Aorta (tissue), 5 donors: ENCODE results near the gene RB1. TPM values are rescaled to one million over a fixed set of nuclear protein-coding genes. Genes with fewer than 3 reads are reported as not detected.
A peak's percentile ranks its signal among the peaks of the same experiment; 100 is the strongest.

Source experiments
- ATAC-seq: fragments of 200-7000 bp; cut with Tn5 transposase; one replicate; pipeline ENCODE4 v1.9.1; 2022; ENCODE audit warnings: moderate library complexity; ENCODE audit not compliant: low FRiP score
- DNase-seq, 2 donors: peaks; one replicate each; pipeline ENCODE4 v3.0.0-alpha.2; 2020
- H3K27ac ChIP-seq, 2 donors: one replicate each; pipeline ENCODE4 v1.5.1; 2013; ENCODE audit warnings: low read length in 2 of 2, mild to moderate bottlenecking in 2 of 2, moderate library complexity in 2 of 2, control low read depth in 1 of 2, inconsistent platforms in 1 of 2, low read depth in 1 of 2
- H3K27me3 ChIP-seq, 2 donors: one replicate each; pipeline ENCODE4 v1.6.1; 2013; ENCODE audit warnings: control low read depth in 1 of 2, low read length in 1 of 2, mild to moderate bottlenecking in 1 of 2, moderate library complexity in 1 of 2; ENCODE audit not compliant: insufficient read depth in 2 of 2, control insufficient read depth in 1 of 2
- H3K36me3 ChIP-seq, 2 donors: one replicate each; pipeline ENCODE4 v1.6.1; 2013; ENCODE audit warnings: control low read depth in 1 of 2, low read length in 1 of 2, mild to moderate bottlenecking in 1 of 2; ENCODE audit not compliant: insufficient read depth in 2 of 2, control insufficient read depth in 1 of 2
- H3K4me1 ChIP-seq, 2 donors: one replicate each; pipeline ENCODE4 v1.6.1; 2013; ENCODE audit warnings: low read length in 2 of 2, control low read depth in 1 of 2, mild to moderate bottlenecking in 1 of 2, moderate library complexity in 1 of 2; ENCODE audit not compliant: insufficient read depth in 2 of 2, control insufficient read depth in 1 of 2
- H3K4me3 ChIP-seq, 2 donors: one replicate each; pipeline ENCODE4 v1.5.1; 2013; ENCODE audit warnings: low read length in 2 of 2, control low read depth in 1 of 2, mild to moderate bottlenecking in 1 of 2
- H3K9me3 ChIP-seq: one replicate; pipeline ENCODE4 v1.6.1; 2013; ENCODE audit warnings: mild to moderate bottlenecking, low read length; ENCODE audit not compliant: control insufficient read depth
- WGBS, 2 donors: extraction: QIAGEN DNeasy Blood & Tissue Kit; methylation state at CpG; one replicate each; pipeline ENCODE4 v1.1.7; 2013; 5-methylcytosine and 5-hydroxymethylcytosine counted together
- intact Hi-C, 2 donors: fragments of 100-400 bp; cut with DNase I; formaldehyde crosslinking; loops; one replicate each; pipeline versions ENCODE4 v1.14.2 to v1.15.0; 2022
- polyA plus RNA-seq, 2 donors: library from polyadenylated mRNA; stranded (reverse); fragments of 200-250 nt; gene quantifications; one replicate each; pipeline ENCODE4 v1.2.3, GENCODE V29; 2013
- total RNA-seq, 2 donors: library from RNA; stranded (reverse); fragmentation: NEBNext Ultra II Directional; extraction: Animal tissue kit (Norgen Biotek cat#: 25700); gene quantifications; one replicate each; pipeline ENCODE4 v1.2.1, GENCODE V29; 2021
- donor health status: healthy with polysubstance abuse.
- donor health status: Bipolar disorder and iron deficiency.
- donor health status: DM: no; HTN: no; CAD: no.
- donor health status: DM: no; HTN: no; CAD: no.
- donor health status: DM: yes; HTN: yes; CAD: no.

The RB1 gene
- total and polyA plus RNA-seq, 4 donors: 14.7 to 45.8 (median 38.5) TPM

DNA sequence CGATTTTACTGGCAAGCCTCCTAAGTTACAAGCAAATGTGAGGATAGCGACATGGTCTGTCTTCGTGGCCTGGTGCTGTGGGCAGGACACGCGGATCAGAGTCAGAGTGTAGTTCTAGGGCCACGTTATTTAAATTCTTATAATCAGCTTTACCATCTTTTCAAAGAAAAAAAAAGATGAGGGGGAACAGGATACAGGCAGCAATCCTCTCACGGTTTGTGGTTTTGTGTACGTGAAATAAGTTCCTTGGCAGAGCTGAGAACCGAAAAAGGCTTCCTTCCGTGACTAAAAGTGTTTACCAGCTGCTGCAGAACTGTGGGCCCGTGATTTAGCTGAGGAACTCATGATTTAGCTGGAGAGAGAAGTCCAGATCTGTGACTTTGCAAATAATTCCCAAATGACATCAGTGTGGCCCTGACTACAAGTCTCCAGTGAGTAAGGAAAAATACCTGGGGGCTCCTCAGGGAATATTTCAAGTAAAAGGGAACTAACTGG, 202.1 kb downstream of the RB1 start:
- no peaks in the 10 kb centered on the region for H3K27me3 ChIP-seq
- WGBS, 2 donors: 36 to 52% methylated on average over 11 of the region's 11 CpGs
- ATAC-seq: peak; percentile 77
- intact Hi-C loops: no loop called here
- peaks cover 2 to 3% of the 10 kb centered on the region in 2 donors for H3K36me3 ChIP-seq
- no peaks in the 10 kb centered on the region for H3K9me3 ChIP-seq
- peak in 1 of 2 donors; percentile 75 for DNase-seq
- H3K4me3 ChIP-seq: peak overlapping the region in 1 of 2 donors; percentile 4
- H3K4me1 ChIP-seq: no peaks in the 10 kb centered on the region
- H3K27ac ChIP-seq: peak overlapping the region; percentile 75 to 87

DNA sequence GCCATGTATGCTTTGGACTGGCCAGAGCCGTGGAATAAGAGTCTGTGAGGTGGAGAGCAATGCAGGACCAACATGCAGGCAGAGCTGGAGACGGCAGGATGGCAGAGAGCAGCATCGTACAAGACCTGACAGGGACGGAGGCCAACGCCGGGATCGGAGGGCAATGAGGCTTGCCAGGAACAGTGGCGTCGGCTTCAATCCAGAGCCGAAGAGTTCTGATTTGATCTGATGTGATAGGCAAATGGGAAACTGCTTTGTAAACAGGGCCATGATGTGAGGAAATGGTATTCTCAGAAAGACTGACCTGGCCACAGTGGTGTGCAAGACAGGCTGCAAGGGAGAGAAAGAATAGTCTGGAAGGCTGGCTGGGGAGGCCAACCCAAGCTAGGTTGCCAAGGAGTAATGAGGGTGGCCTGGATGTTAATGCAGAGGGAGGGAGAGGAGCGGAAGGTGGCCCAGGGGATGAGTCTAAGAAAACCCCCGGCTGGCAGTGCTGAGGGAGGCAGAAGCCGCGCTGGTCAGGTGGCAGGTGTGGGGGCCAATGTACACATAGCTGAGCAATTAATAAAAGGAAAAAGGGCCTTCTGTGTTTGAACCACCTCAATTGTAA, 202.6 kb downstream of the RB1 start:
- Histone ChIP-seq H3K4me1 (no peaks in the 10 kb centered on the region), H3K36me3 (peaks cover 2 to 3% of the 10 kb centered on the region in 2 donors), H3K27ac (peak overlapping the region; percentile 2 to 75), H3K9me3 (no peaks in the 10 kb centered on the region), H3K4me3 (peak overlapping the region in 1 of 2 donors; percentile 4), H3K27me3 (no peaks in the 10 kb centered on the region)
- intact Hi-C loops: no loop called here
- DNase-seq: peak; percentile 52 to 81
- 26 to 49% methylated on average over 14 of the region's 14 CpGs for WGBS, 2 donors
- ATAC-seq: peak; percentile 44

DNA sequence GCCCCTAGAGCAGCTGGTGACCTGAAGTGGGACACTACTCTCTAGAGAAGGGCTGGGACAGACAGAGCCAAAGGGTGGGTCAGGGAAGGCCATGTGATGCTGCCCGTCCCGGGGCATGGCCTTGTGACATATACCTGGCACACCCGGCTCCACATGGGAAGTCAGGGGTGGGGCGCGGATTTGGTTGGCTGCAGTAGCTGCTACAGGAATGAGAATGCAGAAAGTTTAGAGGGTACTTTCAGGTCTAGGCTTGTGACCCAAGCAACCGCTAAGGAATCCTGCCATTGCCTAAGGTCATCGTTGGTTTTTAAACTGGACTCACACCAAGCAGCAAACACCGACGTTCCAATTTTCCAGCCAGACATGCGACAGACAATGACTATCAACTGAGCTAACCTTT, 203.5 kb downstream of the RB1 start:
- no peak for ATAC-seq
- Histone ChIP-seq H3K9me3 (no peaks in the 10 kb centered on the region), H3K36me3 (peaks cover 3% of the 10 kb centered on the region in 2 donors), H3K4me1 (no peaks in the 10 kb centered on the region), H3K27me3 (no peaks in the 10 kb centered on the region), H3K4me3 (no peak overlapping the region), H3K27ac (peak overlapping the region; percentile 2 to 75)
- 95 to 97% methylated on average over 10 of the region's 10 CpGs for WGBS, 2 donors
- intact Hi-C loops: no loop called here
- DNase-seq: no peak

DNA sequence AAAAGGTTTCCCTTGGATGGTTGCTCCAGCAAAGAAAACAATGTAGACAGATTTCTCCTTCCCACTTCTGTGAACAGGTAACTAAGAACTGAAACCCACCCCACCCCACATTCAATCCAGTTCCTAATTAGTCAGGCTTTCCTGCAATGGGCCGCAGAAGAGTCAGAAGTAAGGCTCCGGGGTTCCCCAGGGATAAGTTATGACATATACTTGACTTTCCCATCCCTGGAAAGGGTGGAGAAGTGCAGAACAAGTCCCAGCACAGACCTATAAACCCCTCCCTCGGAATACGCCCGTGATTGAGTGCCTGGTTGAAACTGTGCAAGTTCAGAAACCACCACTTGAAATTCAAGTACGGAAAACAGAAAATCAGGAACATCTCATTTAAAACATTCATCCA, 204.5 kb downstream of the RB1 start:
- H3K9me3 ChIP-seq: no peaks in the 10 kb centered on the region
- H3K4me1 ChIP-seq: no peaks in the 10 kb centered on the region
- 96 to 97% methylated on average over 6 of the region's 6 CpGs for WGBS, 2 donors
- peaks cover 3% of the 10 kb centered on the region in 2 donors for H3K36me3 ChIP-seq
- H3K4me3 ChIP-seq: no peak overlapping the region
- no peak overlapping the region for H3K27ac ChIP-seq
- H3K27me3 ChIP-seq: no peaks in the 10 kb centered on the region
- no peak for DNase-seq
- intact Hi-C loops: no loop called here
- no peak for ATAC-seq

DNA sequence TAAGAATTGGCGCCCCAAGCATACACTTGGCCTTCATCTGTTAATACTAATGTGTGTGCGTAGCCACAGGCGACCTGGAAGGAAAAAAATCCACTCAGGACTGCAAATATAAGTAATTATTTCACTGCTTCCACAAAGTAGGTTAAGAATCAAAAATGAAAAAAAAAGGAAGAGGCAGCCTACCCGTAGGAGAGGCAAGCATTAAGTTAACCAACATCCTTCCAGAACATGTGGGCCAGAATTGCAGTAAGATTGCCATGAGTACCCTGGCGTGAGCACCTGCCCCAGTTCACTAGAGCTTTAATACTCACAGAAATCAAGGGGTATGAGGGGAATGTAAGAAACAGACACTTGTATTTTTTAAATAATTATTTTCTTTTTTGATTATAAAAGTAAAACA, 207.1 kb downstream of the RB1 start:
- ATAC-seq: no peak
- Histone ChIP-seq H3K27ac (no peak overlapping the region), H3K27me3 (no peaks in the 10 kb centered on the region), H3K9me3 (no peaks in the 10 kb centered on the region), H3K4me1 (no peaks in the 10 kb centered on the region), H3K4me3 (no peak overlapping the region), H3K36me3 (peaks cover 0 to 3% of the 10 kb centered on the region in 2 donors)
- intact Hi-C loops: no loop called here
- DNase-seq: no peak
- WGBS, 2 donors: 92 to 94% methylated on average over 5 of the region's 5 CpGs

DNA sequence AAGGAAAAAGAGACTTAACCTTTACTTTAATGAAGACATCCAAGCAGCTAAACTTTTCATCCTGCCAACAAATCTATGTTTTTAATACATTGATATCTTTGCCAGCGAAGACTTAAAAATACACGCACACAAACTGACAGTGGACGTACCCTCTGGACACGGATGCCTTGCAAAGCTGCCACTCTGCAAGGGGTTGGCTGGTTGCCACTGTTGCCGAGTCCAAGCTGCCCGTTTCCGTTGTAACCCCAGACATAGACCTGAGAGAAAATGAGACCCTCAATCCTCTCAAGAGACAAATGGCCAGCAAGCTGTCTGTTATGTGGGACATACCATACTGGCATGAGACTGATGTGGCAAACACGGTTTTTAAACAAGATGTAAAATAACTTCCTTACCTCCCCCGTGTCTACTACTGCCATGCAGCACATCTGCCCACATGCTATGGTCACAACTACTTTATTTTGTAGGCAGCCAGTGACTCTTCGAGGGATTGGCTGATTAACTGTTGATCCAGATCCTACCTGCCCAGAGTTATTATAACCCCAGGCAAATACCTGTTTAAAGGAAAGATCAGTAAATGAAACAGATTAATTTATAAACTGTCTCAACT, 208.2 kb downstream of the RB1 start:
- H3K9me3 ChIP-seq: no peaks in the 10 kb centered on the region
- no peaks in the 10 kb centered on the region for H3K27me3 ChIP-seq
- H3K4me3 ChIP-seq: no peak overlapping the region
- intact Hi-C loops: no loop called here
- H3K4me1 ChIP-seq: no peaks in the 10 kb centered on the region
- H3K27ac ChIP-seq: no peak overlapping the region
- no peak for DNase-seq
- no peak for ATAC-seq
- H3K36me3 ChIP-seq: peaks cover 0 to 3% of the 10 kb centered on the region in 2 donors
- WGBS, 2 donors: 74 to 76% methylated on average over 10 of the region's 10 CpGs

DNA sequence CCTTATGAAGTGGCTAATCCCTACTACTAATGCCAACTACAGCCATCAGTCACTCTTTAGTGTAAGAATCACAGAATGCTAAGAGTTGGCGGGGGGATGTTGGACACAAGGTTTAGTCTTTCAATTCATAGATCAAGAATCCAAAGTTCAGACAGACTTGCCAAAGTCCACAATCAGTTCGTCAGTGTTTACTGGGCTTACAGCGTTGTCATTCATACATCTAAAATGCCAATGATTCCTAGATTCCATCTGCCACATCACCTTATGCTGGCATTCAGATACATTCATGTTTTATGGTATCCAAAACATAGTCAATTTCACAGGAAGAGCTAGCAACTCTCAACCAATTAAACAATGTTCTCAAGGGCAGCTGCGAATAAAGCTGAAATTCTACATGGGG, 211.2 kb downstream of the RB1 start:
- H3K27me3 ChIP-seq: no peaks in the 10 kb centered on the region
- no peaks in the 10 kb centered on the region for H3K9me3 ChIP-seq
- H3K27ac ChIP-seq: no peak overlapping the region
- 88 to 90% methylated on average over 4 of the region's 4 CpGs for WGBS, 2 donors
- intact Hi-C loops: no loop called here
- no peak for DNase-seq
- no peaks in the 10 kb centered on the region for H3K4me1 ChIP-seq
- no peak for ATAC-seq
- no peak overlapping the region for H3K4me3 ChIP-seq
- H3K36me3 ChIP-seq: peaks cover 0 to 3% of the 10 kb centered on the region in 2 donors

DNA sequence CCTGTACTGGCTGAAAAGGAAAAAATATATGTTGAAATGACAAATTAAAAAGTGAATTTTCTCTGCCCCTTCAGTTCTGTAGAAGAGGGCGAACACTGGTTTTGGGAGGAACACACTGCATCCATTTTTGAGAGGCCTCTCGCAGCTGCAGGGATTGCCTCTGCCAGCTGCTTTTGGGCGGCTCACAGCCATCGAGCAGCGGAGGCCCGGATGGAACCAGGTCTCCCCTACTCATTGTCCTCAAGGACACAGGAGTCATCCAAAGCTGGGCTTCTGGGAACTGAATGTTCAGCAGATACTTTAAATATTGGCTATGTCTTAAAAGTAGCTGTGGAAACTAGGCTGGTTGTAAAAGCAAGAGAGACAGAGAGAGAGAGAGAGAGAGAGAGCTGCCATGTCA, 212.2 kb downstream of the RB1 start:
- Histone ChIP-seq H3K4me3 (no peak overlapping the region), H3K27ac (no peak overlapping the region), H3K9me3 (no peaks in the 10 kb centered on the region), H3K27me3 (no peaks in the 10 kb centered on the region), H3K36me3 (peaks cover 0 to 3% of the 10 kb centered on the region in 2 donors), H3K4me1 (no peaks in the 10 kb centered on the region)
- DNase-seq: no peak
- WGBS, 2 donors: 90 to 95% methylated on average over 6 of the region's 6 CpGs
- no peak for ATAC-seq
- intact Hi-C loops: no loop called here

DNA sequence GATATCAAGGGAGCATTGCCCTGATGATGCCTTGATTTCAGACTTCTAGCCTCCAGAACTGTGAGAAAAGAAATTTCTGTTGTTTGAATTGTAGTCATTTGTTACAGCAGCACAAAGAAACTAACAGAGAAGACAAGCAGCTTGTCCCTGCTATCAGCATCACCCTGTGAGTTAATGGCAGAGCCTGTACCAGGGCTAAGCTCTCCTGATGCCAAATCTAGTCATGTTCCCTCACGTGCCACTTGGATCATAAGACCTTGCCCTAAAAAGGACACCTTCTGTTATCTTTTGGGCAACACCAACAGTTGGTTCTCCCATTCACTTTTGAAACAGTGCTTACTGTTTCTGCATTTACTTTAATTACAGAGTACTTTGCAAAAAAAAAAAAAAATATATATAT, 214.5 kb downstream of the RB1 start:
- no peak for ATAC-seq
- Histone ChIP-seq H3K4me3 (no peak overlapping the region), H3K4me1 (no peaks in the 10 kb centered on the region), H3K27ac (no peak overlapping the region), H3K36me3 (peaks cover 0 to 2% of the 10 kb centered on the region in 2 donors), H3K9me3 (no peaks in the 10 kb centered on the region), H3K27me3 (no peaks in the 10 kb centered on the region)
- WGBS, 2 donors: 50 to 74% methylated on average over 1 of the region's 1 CpG
- DNase-seq: no peak
- intact Hi-C loops: no loop called here
